EH (cell line): ENCODE results near the gene CAPNS2.
"Not testable (repeated sequence)": the region's sequence is repeated elsewhere in the genome, so short reads cannot be mapped to it uniquely, and the experiment has no call there.

Experiments
- DNase-seq: peaks from one replicate; pipeline ENCODE4 v3.0.0-alpha.2; 2015; ENCODE audit warnings: low read depth

The CAPNS2 gene

GRCh38 chr16:55568207-55568606 lies 1.7 kb downstream of the CAPNS2 start:
- DNase-seq, result peak; percentile 15

GRCh38 chr16:55569025-55569424 lies 2.5 kb downstream of the CAPNS2 start:
- peak; percentile 11 for DNase-seq

- no peak for DNase-seq
Measured at GRCh38 chr16:55570159-55570558, 3.7 kb downstream of the CAPNS2 start.

DNA sequence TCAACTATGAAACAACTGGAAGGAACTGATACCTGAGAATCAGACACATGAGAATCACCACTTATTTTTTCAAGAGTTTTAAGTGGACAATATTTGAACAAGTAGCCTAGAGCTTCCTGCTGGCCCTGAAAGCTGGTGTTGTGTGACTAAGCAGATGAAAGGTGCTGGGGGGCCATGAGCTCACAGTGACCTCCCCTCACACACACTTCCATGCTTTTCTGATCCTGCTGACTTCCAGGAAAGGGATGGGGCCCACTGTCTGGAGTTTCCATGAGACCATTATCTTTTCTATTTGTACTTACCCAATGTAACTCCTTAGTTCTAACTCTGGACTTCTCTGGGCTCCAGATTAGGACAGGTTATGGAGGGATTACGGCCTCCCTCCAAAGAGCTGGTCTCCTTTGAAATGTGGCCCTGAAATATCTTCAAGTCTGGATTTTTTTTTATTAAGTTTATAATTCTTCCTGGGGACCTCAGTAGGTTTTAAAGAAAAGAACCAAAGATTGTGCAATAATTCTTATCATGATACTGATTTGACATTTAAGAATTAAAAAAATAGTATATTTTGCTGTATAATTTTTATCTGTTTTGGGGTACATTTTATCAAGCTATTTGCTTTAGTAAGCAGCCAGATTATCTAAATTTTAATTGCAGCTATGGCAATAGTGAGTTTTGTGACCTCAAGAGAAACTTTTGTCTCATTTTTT lies 4.9 kb downstream of the CAPNS2 start:
- no peak for DNase-seq

GRCh38 chr16:55572439-55572838 lies 6.0 kb downstream of the CAPNS2 start:
- no peak for DNase-seq

GRCh38 chr16:55574811-55575210 lies 8.3 kb downstream of the CAPNS2 start:
- no peak for DNase-seq

GRCh38 chr16:55575496-55575895 lies 9.0 kb downstream of the CAPNS2 start:
- no peak for DNase-seq

DNA sequence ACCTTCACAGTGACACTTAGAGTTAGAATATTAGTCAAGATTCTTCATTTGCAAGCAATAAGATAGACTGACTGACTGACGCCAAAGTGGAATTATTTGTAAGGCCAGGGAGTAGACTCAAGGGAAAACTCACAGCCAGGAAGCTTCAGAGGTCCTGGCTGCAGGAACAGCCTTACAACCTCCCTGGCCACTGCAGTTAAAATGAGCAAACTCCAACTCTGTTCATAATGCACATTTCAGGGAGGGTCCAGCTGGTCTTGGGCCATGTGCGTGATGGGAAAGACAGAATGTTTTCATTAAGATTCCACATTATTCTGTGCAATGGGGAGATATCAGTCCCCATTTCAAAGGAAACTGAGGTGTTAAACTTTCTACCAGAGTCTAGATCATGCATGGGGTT lies 9.9 kb downstream of the CAPNS2 start:
- DNase-seq, result no peak

- DNase-seq, result no peak
Measured at GRCh38 chr16:55577887-55578286, 11.4 kb downstream of the CAPNS2 start.

- no peak for DNase-seq
Measured at GRCh38 chr16:55585631-55586030, 19.1 kb downstream of the CAPNS2 start.

- DNase-seq, result no peak
Measured at GRCh38 chr16:55588799-55589198, 22.3 kb downstream of the CAPNS2 start.

- no peak for DNase-seq
Measured at GRCh38 chr16:55592306-55592705, 25.8 kb downstream of the CAPNS2 start.

- no peak for DNase-seq
Measured at GRCh38 chr16:55597928-55598327, 31.4 kb downstream of the CAPNS2 start.

GRCh38 chr16:55605754-55606336 lies 39.4 kb downstream of the CAPNS2 start:
- DNase-seq, result no peak

GRCh38 chr16:55613613-55614335 lies 47.3 kb downstream of the CAPNS2 start:
- DNase-seq, result no peak

DNA sequence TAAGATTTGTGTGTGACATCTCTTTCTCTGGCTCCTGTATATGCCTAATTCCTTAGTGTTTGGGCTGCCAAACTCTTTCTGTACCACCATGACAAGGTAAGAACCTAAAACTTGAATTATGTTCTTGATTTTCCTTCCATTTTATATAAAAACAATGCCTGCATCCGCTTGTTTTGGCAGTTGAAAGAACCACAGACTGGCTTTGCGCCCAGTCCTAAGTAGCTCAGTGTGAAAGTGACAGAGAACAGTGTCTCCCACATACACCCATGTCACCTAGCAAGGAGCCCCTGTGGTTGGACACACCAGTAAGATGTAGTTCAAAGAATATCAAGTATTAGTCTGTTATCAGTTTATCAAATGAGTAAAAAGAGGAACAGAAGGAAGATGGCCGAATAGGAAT lies 48.6 kb downstream of the CAPNS2 start:
- DNase-seq, result no peak

DNA sequence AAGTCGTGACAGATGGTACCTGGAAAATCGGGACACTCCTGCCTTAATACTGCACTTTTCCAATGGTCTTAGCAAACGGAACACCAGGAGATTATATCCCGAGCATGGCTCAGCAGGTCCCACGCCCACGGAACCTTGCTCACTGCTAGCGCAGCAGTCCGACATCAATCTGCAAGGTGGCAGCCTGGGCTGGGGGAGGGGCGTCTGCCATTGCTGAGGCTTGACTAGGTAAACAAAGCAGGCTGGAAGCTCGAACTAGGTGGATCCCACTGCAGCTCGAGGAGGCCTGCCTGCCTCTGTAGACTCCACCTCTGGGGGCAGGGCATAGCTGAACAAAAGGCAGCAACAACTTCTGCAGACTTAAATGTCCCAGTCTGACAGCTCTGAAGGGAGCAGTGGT lies 49.2 kb downstream of the CAPNS2 start:
- not testable (repeated sequence) for DNase-seq
